Gastroesophageal sphincter (tissue), 4 donors: ENCODE results near the gene ZFR2. TPM values are rescaled to one million over a fixed set of nuclear protein-coding genes. Genes with fewer than 3 reads are reported as not detected.

Source experiments
- ATAC-seq: fragments of 150-250 bp; one replicate; pipeline ENCODE4 v1.9.1; 2016; ENCODE audit warnings: mild to moderate bottlenecking, moderate library complexity
- H3K27ac ChIP-seq, 4 donors: fragments of 200-600 bp; sonication (generic) in 3 of 4; 1 replicate in 3 of 4; 2 replicates in 1 of 4; pipeline ENCODE4 v1.5.1; 2016 to 2019
- H3K27me3 ChIP-seq: fragments of 200-600 bp; sonication (generic); one replicate; pipeline ENCODE4 v1.5.1; 2019
- H3K36me3 ChIP-seq, 2 donors: fragments of 200-600 bp; sonication (generic); one replicate each; pipeline ENCODE4 v1.5.1; 2019; ENCODE audit warnings: control low read depth in 1 of 2
- H3K4me1 ChIP-seq, 3 donors: fragments of 200-600 bp; sonication (generic); 1 replicate in 2 of 3; 2 replicates in 1 of 3; pipeline ENCODE4 v1.5.1; 2016 to 2019; ENCODE audit warnings: control low read depth in 2 of 3
- H3K4me3 ChIP-seq, 2 donors: fragments of 200-600 bp; sonication (generic); one replicate each; pipeline ENCODE4 v1.5.1; 2019; ENCODE audit warnings: mild to moderate bottlenecking in 1 of 2, moderate library complexity in 1 of 2
- H3K9me3 ChIP-seq, 3 donors: fragments of 200-600 bp; sonication (generic); one replicate each; pipeline ENCODE4 v1.5.1; 2017 to 2019; ENCODE audit warnings: control low read depth in 2 of 3
- EP300 ChIP-seq: sonication (generic); formaldehyde crosslinking; IDR thresholded peaks from one replicate; pipeline ENCODE4 v1.6.1; 2017; ENCODE audit warnings: antibody characterized with exemption, mild to moderate bottlenecking
- POLR2A ChIP-seq, 2 donors: fragments of 450-650 bp; IDR thresholded peaks; one replicate each; pipeline ENCODE4 v1.6.1; 2017; ENCODE audit warnings: antibody characterized with exemption in 2 of 2, mild to moderate bottlenecking in 2 of 2, moderate library complexity in 1 of 2
- POLR2AphosphoS5 ChIP-seq: sonication (generic); formaldehyde crosslinking; IDR thresholded peaks from one replicate; pipeline ENCODE4 v1.6.1; 2017; ENCODE audit warnings: antibody characterized with exemption
- WGBS, 2 donors: methylation state at CpG; one replicate each; pipeline ENCODE4 v1.1.5; 2018; ENCODE audit warnings: low coverage in 1 of 2; 5-methylcytosine and 5-hydroxymethylcytosine counted together
- total RNA-seq, 4 donors: library from RNA; depleted of rRNA; stranded (reverse); fragments of >200 nt; gene quantifications; one replicate each; pipeline ENCODE4 v1.1.0, GENCODE V29; 2016
- TF ChIP-seq, protein P1 (sequence below), 4 experiments: fragments of 200-600 bp in 2 of 4; fragments of 450-650 bp in 2 of 4; sonication (generic) in 1 of 4; IDR thresholded peaks; one replicate each; pipeline ENCODE4 v1.5.1; 2017 to 2019; ENCODE audit warnings: antibody characterized with exemption in 4 of 4, mild to moderate bottlenecking in 2 of 4, moderate library complexity in 2 of 4

The ZFR2 gene
- total RNA-seq, 4 donors from 2014 or later: 0.13 TPM; not detected in 3

DNA sequence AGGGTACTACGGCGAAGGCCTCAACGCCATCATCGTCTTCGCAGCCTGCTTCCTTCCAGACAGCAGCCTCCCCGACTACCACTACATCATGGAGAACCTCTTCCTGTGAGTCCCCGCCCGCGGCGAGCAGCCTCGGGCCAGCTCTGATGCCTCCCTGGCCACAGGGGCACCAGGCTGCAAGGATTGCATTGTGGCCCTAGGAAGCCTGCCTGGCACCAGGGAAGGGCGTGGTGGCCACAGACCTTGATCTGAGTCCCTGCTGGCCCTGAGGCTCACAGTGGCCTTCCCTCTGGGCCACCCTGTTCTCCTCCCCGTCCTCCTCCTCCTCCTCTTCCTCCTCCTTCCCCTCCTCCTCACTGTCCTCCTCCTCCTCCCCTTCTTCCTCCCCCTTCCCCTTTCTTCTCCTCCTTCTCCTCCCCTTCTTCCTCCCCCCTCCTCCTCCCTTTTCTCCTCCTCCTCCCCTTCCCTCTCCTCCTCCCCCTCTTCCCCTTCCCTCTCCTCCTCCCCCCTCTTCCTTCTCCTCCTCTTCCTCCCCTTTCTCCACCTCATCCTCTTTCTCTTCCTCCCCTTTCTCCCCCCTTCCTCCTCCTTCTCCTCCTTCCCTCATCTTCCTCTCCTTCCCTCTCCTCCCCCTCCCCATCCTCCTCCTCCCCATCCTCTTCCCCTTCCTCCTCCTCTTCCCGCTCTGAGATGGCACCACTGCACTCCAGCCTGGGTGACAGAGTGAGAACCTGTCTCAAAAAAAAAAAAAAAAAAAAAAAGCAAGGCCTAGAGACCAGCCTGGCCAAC is 39.6 kb upstream of the ZFR2 start:
- no peaks in the 10 kb centered on the region for H3K36me3 ChIP-seq
- peaks cover 25% of the 10 kb centered on the region for H3K27me3 ChIP-seq
- TF ChIP-seq EP300 (no peak), POLR2AphosphoS5 (no peak), POLR2A (IDR thresholded peaks at IDR 0.05) (no peak)
- TF ChIP-seq, protein P1, sequence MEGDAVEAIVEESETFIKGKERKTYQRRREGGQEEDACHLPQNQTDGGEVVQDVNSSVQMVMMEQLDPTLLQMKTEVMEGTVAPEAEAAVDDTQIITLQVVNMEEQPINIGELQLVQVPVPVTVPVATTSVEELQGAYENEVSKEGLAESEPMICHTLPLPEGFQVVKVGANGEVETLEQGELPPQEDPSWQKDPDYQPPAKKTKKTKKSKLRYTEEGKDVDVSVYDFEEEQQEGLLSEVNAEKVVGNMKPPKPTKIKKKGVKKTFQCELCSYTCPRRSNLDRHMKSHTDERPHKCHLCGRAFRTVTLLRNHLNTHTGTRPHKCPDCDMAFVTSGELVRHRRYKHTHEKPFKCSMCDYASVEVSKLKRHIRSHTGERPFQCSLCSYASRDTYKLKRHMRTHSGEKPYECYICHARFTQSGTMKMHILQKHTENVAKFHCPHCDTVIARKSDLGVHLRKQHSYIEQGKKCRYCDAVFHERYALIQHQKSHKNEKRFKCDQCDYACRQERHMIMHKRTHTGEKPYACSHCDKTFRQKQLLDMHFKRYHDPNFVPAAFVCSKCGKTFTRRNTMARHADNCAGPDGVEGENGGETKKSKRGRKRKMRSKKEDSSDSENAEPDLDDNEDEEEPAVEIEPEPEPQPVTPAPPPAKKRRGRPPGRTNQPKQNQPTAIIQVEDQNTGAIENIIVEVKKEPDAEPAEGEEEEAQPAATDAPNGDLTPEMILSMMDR (IDR thresholded peaks at IDR 0.05): no peak
- peaks cover 0 to 13% (median 2%) of the 10 kb centered on the region in 3 donors for H3K9me3 ChIP-seq
- no peak for ATAC-seq
- H3K4me3 ChIP-seq: no peak overlapping the region
- 50 to 74% methylated on average over 1 to 3 of the region's 14 CpGs for WGBS, 2 donors
- no peaks in the 10 kb centered on the region for H3K4me1 ChIP-seq
- no peak overlapping the region for H3K27ac ChIP-seq

DNA sequence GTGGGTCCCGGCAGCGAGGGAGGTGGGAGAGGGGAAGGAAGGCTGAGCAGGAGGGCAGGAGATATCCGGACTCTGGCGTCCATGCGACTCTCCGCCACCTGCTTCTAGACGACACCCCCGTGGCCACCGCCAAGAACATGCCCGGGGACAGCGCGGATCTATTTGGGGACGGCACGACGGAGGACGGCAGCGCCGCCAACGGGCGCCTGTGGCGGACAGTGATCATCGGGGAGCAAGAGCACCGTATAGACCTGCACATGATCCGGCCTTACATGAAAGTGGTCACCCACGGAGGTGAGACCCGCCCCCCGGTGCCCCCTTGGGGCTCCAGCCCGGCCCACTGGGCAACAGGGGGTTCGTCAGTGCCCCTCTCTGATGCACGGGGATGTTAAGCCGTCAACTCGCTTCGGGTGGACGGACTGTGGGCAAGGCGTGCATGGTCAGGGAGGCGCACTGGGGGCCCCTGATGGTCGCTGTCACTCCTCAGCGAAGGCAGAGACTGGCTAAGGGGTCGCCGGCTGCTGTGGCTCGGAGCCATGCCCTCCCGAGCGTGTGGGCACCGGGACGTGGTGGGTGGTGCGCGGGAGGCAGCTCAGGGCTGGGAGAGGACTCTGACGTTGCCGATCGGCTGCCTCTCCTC is 38.9 kb upstream of the ZFR2 start:
- H3K4me3 ChIP-seq: no peak overlapping the region
- 79 to 87% methylated on average over 7 to 13 of the region's 50 CpGs for WGBS, 2 donors
- TF ChIP-seq, protein P1 (IDR thresholded peaks at IDR 0.05): no peak
- TF ChIP-seq EP300: no peak
- no peak for TF ChIP-seq POLR2A (IDR thresholded peaks at IDR 0.05)
- no peak for TF ChIP-seq POLR2AphosphoS5
- H3K36me3 ChIP-seq: no peaks in the 10 kb centered on the region
- no peak overlapping the region for H3K27ac ChIP-seq
- peaks cover 25% of the 10 kb centered on the region for H3K27me3 ChIP-seq
- peaks cover 0 to 13% (median 2%) of the 10 kb centered on the region in 3 donors for H3K9me3 ChIP-seq
- no peaks in the 10 kb centered on the region for H3K4me1 ChIP-seq
- ATAC-seq: no peak

DNA sequence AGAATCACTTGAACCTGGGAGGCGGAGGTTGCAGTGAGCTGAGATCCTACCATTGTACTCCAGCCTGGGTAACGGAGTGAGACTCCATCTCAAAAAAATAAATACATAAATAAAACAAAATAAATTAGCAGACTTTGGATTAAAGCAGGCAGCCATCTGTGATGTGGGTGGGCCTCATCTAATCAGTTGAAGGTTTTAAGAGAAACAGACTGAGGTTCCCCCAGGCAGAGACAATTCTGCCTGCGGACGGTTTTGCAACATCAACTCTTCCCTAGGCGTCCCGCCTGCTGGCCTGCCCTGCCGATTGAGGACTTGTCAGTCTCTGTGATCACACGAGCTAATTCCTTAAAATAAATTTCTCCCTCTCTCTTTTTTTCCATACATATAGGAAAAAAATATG is 35.4 kb upstream of the ZFR2 start:
- no peaks in the 10 kb centered on the region for H3K9me3 ChIP-seq
- peaks cover 25% of the 10 kb centered on the region for H3K27me3 ChIP-seq
- TF ChIP-seq POLR2AphosphoS5 (no peak), EP300 (no peak), POLR2A (IDR thresholded peaks at IDR 0.05) (no peak)
- TF ChIP-seq, protein P1 (IDR thresholded peaks at IDR 0.05): no peak
- H3K4me1 ChIP-seq: peaks cover 0 to 15% (median 0%) of the 10 kb centered on the region in 3 donors
- 82 to 91% methylated on average over 6 to 8 of the region's 8 CpGs for WGBS, 2 donors
- no peak for ATAC-seq
- no peaks in the 10 kb centered on the region for H3K36me3 ChIP-seq
- no peak overlapping the region for H3K4me3 ChIP-seq
- no peak overlapping the region for H3K27ac ChIP-seq

DNA sequence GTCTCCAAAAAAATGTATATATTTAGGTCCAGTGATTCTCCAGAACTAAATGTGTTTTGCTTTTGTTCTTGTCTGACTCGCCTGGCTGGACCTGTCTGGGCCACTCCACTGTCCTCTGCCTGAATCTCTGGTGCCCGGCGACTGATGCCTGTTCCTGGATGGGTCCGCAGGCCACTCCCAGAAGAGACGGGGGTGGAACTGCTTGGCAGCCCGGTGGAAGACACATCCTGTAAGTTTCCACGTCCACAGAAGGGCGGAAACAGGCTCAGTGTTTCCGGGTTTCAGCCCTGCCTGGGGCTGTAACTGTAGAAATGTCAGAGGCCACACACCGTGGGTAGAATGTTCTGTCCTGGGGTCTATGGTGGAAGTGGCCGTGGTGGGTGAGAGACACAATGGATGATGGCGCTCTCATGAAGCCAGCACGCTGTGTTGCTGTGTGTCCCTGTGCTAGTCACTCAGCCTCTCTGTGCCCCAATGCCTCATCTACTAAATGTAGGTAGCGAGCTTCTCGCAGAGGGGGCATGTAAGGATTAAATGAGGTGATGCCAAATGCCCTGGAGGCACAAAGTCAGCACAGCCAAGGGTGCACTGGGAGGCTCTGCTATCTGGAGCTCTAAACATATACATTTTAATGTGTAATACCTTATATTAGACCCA is 33.6 kb upstream of the ZFR2 start:
- Histone ChIP-seq H3K4me1 (peaks cover 0 to 17% (median 0%) of the 10 kb centered on the region in 3 donors), H3K27ac (no peak overlapping the region), H3K36me3 (no peaks in the 10 kb centered on the region), H3K9me3 (peaks cover 0 to 8% (median 0%) of the 10 kb centered on the region in 3 donors), H3K27me3 (peaks cover 17% of the 10 kb centered on the region), H3K4me3 (no peak overlapping the region)
- no peak for TF ChIP-seq POLR2A (IDR thresholded peaks at IDR 0.05)
- TF ChIP-seq EP300: no peak
- TF ChIP-seq, protein P1 (IDR thresholded peaks at IDR 0.05): no peak
- TF ChIP-seq POLR2AphosphoS5: no peak
- ATAC-seq: no peak
- 93% methylated on average over 3 of the region's 15 CpGs; no CpG with 5 or more reads in 1 of the 2 donors for WGBS, 2 donors
